GM19238 (cell line): ENCODE measurements around the gene TTC3.
A peak's percentile ranks its signal among the peaks of the same experiment; 100 is the strongest.
"Not testable (repeated sequence)": the region's sequence is repeated elsewhere in the genome, so short reads cannot be mapped to it uniquely, and the experiment has no call there.

Experiments used
- DNase-seq: peaks from one replicate; pipeline ENCODE4 v3.0.0; 2011; ENCODE audit warnings: low spot score; ENCODE audit not compliant: insufficient read length

Gene TTC3

GRCh38 chr21:37072988-37073416 is at the start of gene TTC3, which contains the start of gene PIGP:
Gene TTC3, plus strand, starts transcription at chr21:37073254. Its CDS starts 14,004 bp downstream, at chr21:37087258.
Gene PIGP, minus strand, starts transcription at chr21:37073071. Its CDS starts 556 bp downstream, at chr21:37072515.
- DNase-seq = peak; percentile 89

DNA sequence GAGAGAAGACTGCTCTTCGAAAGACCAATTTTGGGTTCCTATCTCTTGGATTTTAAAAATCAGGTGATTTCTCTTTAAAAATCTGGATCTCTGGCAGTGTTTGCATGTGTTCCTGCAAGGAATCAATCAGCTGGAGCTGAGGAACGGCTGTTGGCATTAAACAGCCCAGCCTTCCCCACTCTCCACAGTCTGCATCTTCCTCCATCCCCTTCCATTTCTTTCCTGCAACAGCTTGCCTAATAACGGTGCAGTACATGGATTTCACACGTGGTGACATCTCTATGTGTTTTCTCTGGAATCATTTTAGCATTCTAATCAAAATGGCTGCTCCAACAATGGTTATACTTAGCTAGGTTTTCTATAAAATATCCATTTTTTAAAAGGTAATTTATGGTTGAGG is 46.6 kb upstream of the TTC3 start:
- no peak for DNase-seq

DNA sequence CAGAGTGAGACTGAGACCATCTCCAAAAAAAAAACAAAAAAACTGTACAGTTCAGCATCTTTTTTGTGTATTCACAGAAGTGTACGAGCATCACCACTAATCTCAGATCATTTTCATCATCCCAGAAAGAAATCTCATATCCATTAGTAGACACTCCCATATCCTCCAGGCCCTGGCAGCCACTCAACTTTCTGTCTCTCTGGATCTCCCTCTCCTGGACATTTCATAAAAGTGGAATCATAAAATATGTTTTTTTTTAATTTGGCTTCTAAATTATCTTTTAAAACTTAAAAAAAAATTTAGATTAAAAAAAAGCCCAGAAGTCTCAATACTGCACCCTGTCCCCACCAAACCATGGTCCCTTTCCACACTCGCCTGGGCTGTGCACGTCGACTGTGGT is 44.5 kb upstream of the TTC3 start:
- no peak for DNase-seq

GRCh38 chr21:37030864-37031263 is 42.2 kb upstream of the TTC3 start:
- DNase-seq = no peak

DNA sequence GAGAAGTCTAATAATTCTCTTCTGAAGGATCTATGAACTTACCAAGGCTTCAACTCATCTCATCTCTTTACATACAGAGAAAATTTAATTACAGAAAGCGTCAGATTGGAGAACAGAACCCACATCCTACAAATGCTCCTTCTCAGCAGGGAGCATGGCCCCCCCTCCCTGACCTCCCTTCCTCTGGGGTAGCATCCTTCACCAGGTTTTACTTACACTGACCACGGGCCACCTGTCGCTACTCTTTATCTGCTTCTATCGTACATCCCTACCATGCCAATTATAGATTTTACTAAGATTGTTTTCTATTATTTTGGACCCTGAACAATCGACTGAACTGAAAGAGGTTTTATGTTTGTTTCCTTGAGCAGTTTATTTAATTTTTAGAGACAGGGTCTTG is 40.8 kb upstream of the TTC3 start:
- no peak for DNase-seq

GRCh38 chr21:37032877-37033471 is 40.1 kb upstream of the TTC3 start:
- no peak for DNase-seq

DNA sequence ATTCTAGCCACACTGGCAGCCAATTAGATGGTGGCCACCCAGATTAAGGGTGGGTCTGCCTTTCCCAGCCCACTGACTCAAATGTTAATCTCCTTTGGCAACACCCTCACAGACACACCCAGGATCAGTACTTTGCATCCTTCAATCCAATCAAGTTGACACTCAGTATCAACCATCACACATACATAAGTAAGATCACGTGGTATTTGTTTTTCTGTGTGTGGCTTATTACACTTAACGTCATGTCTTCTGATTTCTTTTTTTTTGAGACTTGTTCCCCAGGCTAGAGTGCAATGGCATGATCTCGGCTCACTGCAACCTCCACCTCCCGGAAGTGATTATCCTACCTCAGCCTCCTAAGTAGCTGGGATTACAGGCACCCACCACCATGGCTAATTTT is 38.7 kb upstream of the TTC3 start:
- DNase-seq = not testable (repeated sequence)

DNA sequence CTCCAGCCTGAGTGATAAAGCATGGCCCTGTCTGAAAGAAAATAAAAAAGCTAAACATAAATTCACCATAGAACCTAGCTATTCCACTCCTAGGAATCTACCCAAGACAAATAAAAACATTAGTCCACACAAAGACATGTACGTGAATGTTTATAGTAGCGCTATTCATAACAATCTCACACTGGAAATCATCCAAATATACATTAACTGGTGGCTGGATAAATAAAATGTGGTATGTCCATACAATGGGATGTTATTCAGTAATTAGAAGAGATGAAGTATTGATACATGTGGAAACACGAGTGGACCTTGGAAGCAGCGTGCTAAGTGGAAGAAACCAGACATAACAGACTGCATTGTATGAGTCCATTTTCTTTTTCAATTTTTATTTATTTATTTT is 36.9 kb upstream of the TTC3 start:
- no peak for DNase-seq

GRCh38 chr21:37039411-37040075 is 33.5 kb upstream of the TTC3 start:
- DNase-seq = no peak

DNA sequence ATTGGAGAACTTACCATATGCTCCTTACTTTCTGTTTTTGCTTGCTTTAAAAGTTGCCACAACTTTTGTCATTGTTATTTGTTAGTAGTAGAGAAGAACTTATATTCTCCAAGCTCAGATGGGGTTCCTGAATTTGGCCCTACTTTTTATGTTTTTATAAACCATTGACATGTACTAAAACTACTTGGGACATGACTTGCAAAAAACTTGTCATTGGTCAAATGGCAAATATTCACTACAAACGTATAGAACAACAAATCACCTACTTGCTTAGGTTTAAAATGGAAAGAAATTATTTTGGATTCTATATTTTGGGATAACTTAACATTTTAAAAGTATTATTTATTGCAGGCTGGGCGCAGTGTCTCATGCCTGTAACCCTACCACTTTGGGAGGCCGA is 32.8 kb upstream of the TTC3 start:
- DNase-seq = no peak

GRCh38 chr21:37041706-37042271 is 31.3 kb upstream of the TTC3 start:
- DNase-seq = no peak

GRCh38 chr21:37043818-37044217 is 29.2 kb upstream of the TTC3 start:
- DNase-seq = no peak

- DNase-seq = no peak
These were observed 28.4 kb upstream of the TTC3 start for GRCh38 chr21:37044643-37045042.

- DNase-seq = peak; percentile 18
These were observed 27.9 kb upstream of the TTC3 start for GRCh38 chr21:37045149-37045548.

- DNase-seq = no peak
These were observed 27.5 kb upstream of the TTC3 start for GRCh38 chr21:37045556-37045955.

DNA sequence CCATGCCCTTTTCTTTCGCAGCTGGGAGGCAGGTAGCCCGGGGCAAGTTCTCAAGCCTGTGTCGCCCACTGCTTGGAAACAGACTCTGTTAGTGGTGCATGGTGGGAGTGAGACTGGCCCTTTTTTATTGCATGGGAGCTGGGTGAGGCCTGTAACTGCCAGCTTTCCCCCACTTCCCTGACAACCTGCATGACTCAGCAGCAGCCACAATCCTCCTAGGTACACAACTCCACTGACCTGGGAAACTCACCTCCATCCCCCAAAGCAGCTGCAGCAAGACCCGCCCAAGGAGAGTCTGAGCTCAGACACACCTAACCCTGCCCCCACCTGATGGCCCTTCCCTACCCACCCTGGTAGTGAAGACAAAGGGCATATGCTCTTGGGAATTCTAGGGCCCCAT is 26.0 kb upstream of the TTC3 start:
- no peak for DNase-seq

DNA sequence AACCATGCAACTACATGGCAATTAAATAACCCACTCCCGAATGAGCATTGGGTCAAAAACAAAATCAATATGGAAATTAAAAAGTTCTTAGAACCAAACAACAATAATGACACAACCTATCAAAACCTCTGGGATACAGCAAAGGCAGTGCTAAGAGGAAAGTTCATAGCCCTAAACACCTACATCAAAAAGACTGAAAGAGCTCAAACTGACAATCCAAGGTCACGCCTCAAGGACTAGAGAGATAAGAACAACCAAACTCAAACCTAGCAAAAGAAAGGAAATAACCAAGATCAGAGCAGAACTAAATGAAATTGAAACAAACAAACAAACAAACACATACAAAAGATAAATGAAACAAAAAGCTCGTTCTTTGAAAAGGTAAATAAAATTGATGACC is 23.3 kb upstream of the TTC3 start:
- not testable (repeated sequence) for DNase-seq

DNA sequence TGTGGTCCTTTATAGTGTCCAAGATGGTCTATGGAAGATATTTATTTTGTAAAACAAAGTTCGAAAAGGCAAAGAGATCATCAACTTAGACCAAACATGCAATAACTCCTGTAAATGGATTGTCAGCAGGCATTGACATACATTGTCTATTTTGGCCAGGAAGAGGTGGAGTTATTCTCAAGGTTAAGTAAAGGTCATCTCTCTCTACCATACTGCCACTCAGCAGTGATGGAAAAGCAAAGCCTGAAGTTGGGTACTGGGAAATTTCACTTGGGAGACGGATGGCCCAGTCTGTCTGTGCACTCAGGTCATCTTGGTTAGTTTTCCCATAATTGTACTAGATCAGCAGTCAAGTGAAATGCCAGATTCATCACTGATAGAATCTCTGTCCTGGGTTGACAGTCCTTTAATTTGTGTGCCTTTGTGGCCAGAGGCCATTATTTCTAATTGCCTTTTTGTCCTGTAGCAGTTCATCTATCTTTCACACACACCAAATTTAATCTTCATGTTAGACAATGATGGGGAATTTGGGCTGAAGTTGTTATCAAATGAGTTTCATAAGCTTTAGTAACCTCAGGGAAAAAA is 17.7 kb upstream of the TTC3 start:
- no peak for DNase-seq

DNA sequence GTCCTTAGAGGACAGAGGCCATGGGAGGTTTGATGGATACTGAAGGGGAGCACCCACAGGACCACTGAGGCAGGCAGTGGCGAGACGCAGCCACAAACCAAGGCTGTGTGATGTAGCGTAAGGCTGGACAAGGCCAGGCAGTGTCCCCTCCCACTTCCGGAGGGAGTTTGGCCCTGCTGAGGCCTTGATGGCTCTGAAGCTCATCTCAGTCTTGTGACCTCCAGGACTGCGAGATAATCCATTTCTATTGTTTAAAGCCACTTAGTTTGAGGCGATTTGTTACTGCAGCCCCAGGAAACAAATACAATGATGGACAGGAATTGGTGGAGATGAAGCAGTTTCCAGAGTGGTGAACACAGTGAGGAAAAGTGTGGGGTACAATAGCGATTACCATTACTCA is 15.4 kb upstream of the TTC3 start:
- DNase-seq = no peak

GRCh38 chr21:37058261-37058660 is 14.8 kb upstream of the TTC3 start:
- DNase-seq = no peak

DNA sequence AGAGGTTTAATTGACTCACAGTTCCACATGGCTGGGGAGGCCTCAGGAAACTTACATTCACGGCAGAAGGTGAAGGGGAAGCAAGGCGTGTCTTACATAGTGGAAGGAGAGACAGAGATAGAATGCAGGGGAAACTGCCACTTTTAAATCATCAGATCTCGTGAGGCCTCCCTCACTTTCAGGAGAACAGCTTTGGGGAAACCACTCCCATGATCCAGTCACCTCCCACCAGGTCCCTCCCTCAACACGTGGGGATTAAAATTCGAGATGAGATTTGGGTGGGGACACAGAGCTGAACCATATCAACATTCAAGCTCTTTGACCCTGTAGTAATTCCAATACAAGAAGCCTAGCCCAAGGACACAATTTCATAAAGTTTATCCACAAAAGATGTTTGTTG is 13.9 kb upstream of the TTC3 start:
- no peak for DNase-seq

GRCh38 chr21:37060296-37060695 is 12.8 kb upstream of the TTC3 start:
- no peak for DNase-seq
